Left cardiac atrium (tissue), 4 donors: Measurements from ENCODE around the gene PRKAG2. TPM values are rescaled to one million over a fixed set of nuclear protein-coding genes. Genes with fewer than 3 reads are reported as not detected.
A peak's percentile ranks its signal among the peaks of the same experiment; 100 is the strongest.
"Not testable (repeated sequence)": the region's sequence is repeated elsewhere in the genome, so short reads cannot be mapped to it uniquely, and the experiment has no call there.

Source experiments
- ATAC-seq, 2 donors: fragments of 200-7000 bp; cut with Tn5 transposase; one replicate each; pipeline ENCODE4 v1.9.1; 2020; ENCODE audit warnings: mild to moderate bottlenecking in 2 of 2, moderate library complexity in 2 of 2
- DNase-seq: peaks from one replicate; pipeline ENCODE4 v3.0.0-alpha.2; 2020
- intact Hi-C, 2 donors: fragments of 100-400 bp; cut with DNase I; formaldehyde crosslinking; loops; one replicate each; pipeline versions ENCODE4 v1.14.1 to v1.15.1; 2022 to 2023
- total RNA-seq, 2 donors: library from RNA; stranded (reverse); fragmentation: NEBNext Ultra II Directional; extraction: Animal tissue kit (Norgen Biotek cat#: 25700); gene quantifications; one replicate each; pipeline ENCODE4 v1.2.1, GENCODE V29; 2021
- donor health status: DM: no; HTN: yes; CAD: no.
- donor health status: DM: no; HTN: yes; CAD: no; lungs with severe emphysema.
- donor health status: DM: yes; HTN: yes; CAD: no.
- donor health status: Dilated cardiomyopathy.

PRKAG2 gene
- total RNA-seq, 2 donors from 2014 or later: 141 to 253 TPM

GRCh38 chr7:151786936-151787335 is 90.0 kb downstream of the PRKAG2 start:
- ATAC-seq: no peak
- DNase-seq: peak; percentile 8
- intact Hi-C loops: loop anchor here in 1 of 2 donors (10.0 kb wide), 1 partner anchor 88 kb away; the partner anchor contains the start of gene PRKAG2

GRCh38 chr7:151786241-151786640 is 90.7 kb downstream of the PRKAG2 start:
- intact Hi-C loops: loop anchor here in 1 of 2 donors (10.0 kb wide), 1 partner anchor 89 kb away; the partner anchor contains the start of gene PRKAG2

GRCh38 chr7:151785681-151785965 is 91.3 kb downstream of the PRKAG2 start:
- intact Hi-C loops: loop anchor here in 1 of 2 donors (10.0 kb wide), 1 partner anchor 89 kb away; the partner anchor contains the start of gene PRKAG2
- DNase-seq: no peak

More at GRCh38 chr7:151786241-151786640, 90.7 kb downstream of the PRKAG2 start:
- no peak for ATAC-seq
- peak; percentile 10 for DNase-seq

GRCh38 chr7:151784853-151785680 is 91.8 kb downstream of the PRKAG2 start:
- intact Hi-C loops: loop anchor here in 1 of 2 donors (5.0 to 10.0 kb wide), 2 partner anchors 90 to 247 kb away; partner anchors contain the start of gene PRKAG2
- ATAC-seq (no peak), DNase-seq (peak; percentile 17)

More at GRCh38 chr7:151785681-151785965, 91.3 kb downstream of the PRKAG2 start:
- ATAC-seq: no peak

- intact Hi-C loops: loop anchor here in 1 of 2 donors (2.0 to 10.0 kb wide), 3 partner anchors 91 to 248 kb away; partner anchors contain the start of gene PRKAG2
- DNase-seq (no peak), ATAC-seq (no peak)
These were observed 92.8 kb downstream of the PRKAG2 start for GRCh38 chr7:151783958-151784575.

- peak; percentile 81 for DNase-seq
- intact Hi-C loops: loop anchor here in 1 of 2 donors (2.0 to 10.0 kb wide), 3 partner anchors 92 to 249 kb away; partner anchors contain the start of gene PRKAG2
- ATAC-seq: peak; percentile 93 to 94
These were observed 94.1 kb downstream of the PRKAG2 start for GRCh38 chr7:151782598-151783448.

- intact Hi-C loops: loop anchor here in 1 of 2 donors (2.0 to 10.0 kb wide), 3 partner anchors 93 to 250 kb away; partner anchors contain the start of gene PRKAG2
- not testable (repeated sequence) for ATAC-seq, DNase-seq
These were observed 94.7 kb downstream of the PRKAG2 start for GRCh38 chr7:151782256-151782597.

GRCh38 chr7:151781161-151781845 is 95.6 kb downstream of the PRKAG2 start:
- intact Hi-C loops: loop anchor here in 1 of 2 donors (5.0 to 10.0 kb wide), 2 partner anchors 93 to 251 kb away; partner anchors contain the start of gene PRKAG2
- ATAC-seq (no peak), DNase-seq (no peak)

GRCh38 chr7:151780631-151781030 is 96.3 kb downstream of the PRKAG2 start:
- intact Hi-C loops: loop anchor here in 1 of 2 donors (5.0 to 10.0 kb wide), 2 partner anchors 94 to 252 kb away; partner anchors contain the start of gene PRKAG2
- DNase-seq: no peak
- no peak for ATAC-seq

GRCh38 chr7:151779678-151780077 is 97.2 kb downstream of the PRKAG2 start:
- no peak for ATAC-seq
- no peak for DNase-seq
- intact Hi-C loops: loop anchor here in 1 of 2 donors (5.0 to 10.0 kb wide), 2 partner anchors 95 to 253 kb away; partner anchors contain the start of gene PRKAG2

GRCh38 chr7:151779255-151779654 is 97.7 kb downstream of the PRKAG2 start:
- DNase-seq (no peak), ATAC-seq (no peak)

GRCh38 chr7:151777908-151778670 is 98.8 kb downstream of the PRKAG2 start:
- DNase-seq: peak; percentile 0

More at GRCh38 chr7:151779255-151779654, 97.7 kb downstream of the PRKAG2 start:
- intact Hi-C loops: no loop called here

GRCh38 chr7:151777495-151777880 is 99.4 kb downstream of the PRKAG2 start:
- peak; percentile 3 for DNase-seq
- intact Hi-C loops: no loop called here
- no peak for ATAC-seq

More at GRCh38 chr7:151777908-151778670, 98.8 kb downstream of the PRKAG2 start:
- intact Hi-C loops: no loop called here
- no peak for ATAC-seq

- ATAC-seq: no peak
- intact Hi-C loops: no loop called here
- peak; percentile 7 for DNase-seq
These were observed 99.9 kb downstream of the PRKAG2 start for GRCh38 chr7:151776876-151777494.

GRCh38 chr7:151776446-151776845 is 100.5 kb downstream of the PRKAG2 start:
- intact Hi-C loops: no loop called here
- no peak for ATAC-seq
- no peak for DNase-seq

- intact Hi-C loops: no loop called here
- no peak for ATAC-seq
These were observed 101.1 kb downstream of the PRKAG2 start for GRCh38 chr7:151775547-151776443.

More at GRCh38 chr7:151775547-151776443, 101.1 kb downstream of the PRKAG2 start:
- DNase-seq: no peak
